ENCODE data around the gene CFAP45.

Gene CFAP45

GRCh38 chr1:159830722-159831121, 69.2 kb downstream of the CFAP45 start:
- no peak overlapping the region for H3K4me3 ChIP-seq (ENCODE audit: low read length)
- no peak for TF ChIP-seq CTCF (conservative IDR thresholded peaks at IDR 0.05; ENCODE audit: low read length)
- DNase-seq (ENCODE audit: low read depth), result no peak

GRCh38 chr1:159829822-159830465, 70.0 kb downstream of the CFAP45 start:
- peak; percentile 87 for DNase-seq (ENCODE audit: low read depth)
- H3K4me3 ChIP-seq (ENCODE audit: low read length), result no peak overlapping the region

GRCh38 chr1:159829273-159829634, 70.7 kb downstream of the CFAP45 start:
- H3K4me3 ChIP-seq (ENCODE audit: low read length), result no peak overlapping the region
- TF ChIP-seq CTCF (conservative IDR thresholded peaks at IDR 0.05; ENCODE audit: low read length), result peak; percentile 22; the same call in 1 of the 2 replicates
- no peak for DNase-seq (ENCODE audit: low read depth)

More at GRCh38 chr1:159829822-159830465, 70.0 kb downstream of the CFAP45 start:
- TF ChIP-seq CTCF (conservative IDR thresholded peaks at IDR 0.05; ENCODE audit: low read length), result no peak

GRCh38 chr1:159828581-159829272, 71.2 kb downstream of the CFAP45 start:
- H3K4me3 ChIP-seq (ENCODE audit: low read length), result no peak overlapping the region
- TF ChIP-seq CTCF (conservative IDR thresholded peaks at IDR 0.05; ENCODE audit: low read length), result no peak
- no peak for DNase-seq (ENCODE audit: low read depth)

DNA sequence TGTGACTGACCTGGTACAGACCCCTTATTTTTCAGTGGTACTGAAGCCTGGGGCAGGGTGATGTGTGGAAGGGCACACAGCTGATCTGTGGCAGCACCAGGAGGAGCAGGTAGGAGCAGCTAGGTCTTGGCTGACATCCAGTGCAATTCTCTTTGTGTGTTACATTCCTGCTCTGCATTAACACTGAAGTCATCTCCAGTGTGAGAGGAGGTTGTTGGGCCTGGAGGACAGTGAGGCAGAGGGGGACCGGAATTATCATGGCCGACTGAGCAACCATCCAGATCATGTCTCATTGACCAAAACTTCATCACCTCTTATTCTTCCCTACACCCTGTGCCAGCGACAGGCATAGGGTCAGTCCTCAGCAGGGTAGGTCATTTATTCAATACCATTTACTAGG, 71.8 kb downstream of the CFAP45 start:
- H3K4me3 ChIP-seq (ENCODE audit: low read length), result no peak overlapping the region
- no peak for TF ChIP-seq CTCF (conservative IDR thresholded peaks at IDR 0.05; ENCODE audit: low read length)
- no peak for DNase-seq (ENCODE audit: low read depth)

DNA sequence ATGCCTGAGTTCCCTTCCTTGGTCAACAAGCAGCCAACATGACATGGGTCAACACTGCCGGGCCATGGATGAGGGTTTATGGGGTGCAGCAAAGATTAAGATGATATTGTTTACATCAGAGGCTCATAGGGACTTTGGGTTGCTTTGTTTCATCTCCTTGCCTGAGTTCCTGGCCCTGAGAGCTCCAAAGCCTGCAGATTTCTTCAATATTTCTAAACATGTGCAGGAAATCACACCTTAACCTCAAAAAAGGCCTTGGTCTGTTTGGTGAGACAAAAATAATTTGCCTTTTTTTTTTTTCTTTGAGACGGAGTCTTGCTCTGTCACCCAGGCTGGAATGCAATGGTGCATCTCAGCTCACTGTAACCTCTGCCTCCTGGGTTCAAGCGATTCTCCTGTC, 72.4 kb downstream of the CFAP45 start:
- no peak for TF ChIP-seq CTCF (conservative IDR thresholded peaks at IDR 0.05; ENCODE audit: low read length)
- H3K4me3 ChIP-seq (ENCODE audit: low read length), result no peak overlapping the region
- no peak for DNase-seq (ENCODE audit: low read depth)

DNA sequence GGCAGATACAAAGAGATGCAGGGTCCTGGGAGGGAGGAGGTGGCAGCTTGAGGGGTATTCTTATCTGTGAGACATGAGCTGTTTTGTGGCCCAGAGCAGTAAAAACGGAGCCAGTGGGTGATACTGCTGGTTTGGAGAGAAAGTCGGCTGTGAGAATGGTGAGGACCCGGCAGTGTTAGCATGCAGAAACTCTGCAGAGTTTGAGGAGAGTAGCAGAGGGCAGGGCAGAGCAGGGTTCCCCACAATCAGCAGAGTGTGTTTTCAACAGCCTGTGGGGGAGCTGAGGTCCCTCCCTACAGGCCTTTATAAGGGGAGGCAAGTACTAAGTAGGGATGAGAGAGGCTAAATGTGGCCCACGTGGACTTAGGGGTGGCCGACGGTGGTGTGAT, 72.9 kb downstream of the CFAP45 start:
- DNase-seq (ENCODE audit: low read depth), result no peak
- no peak for TF ChIP-seq CTCF (conservative IDR thresholded peaks at IDR 0.05; ENCODE audit: low read length)
- no peak overlapping the region for H3K4me3 ChIP-seq (ENCODE audit: low read length)

Measured in AG10803 (cell line).